Neutrophil (primary cell): ENCODE results near the gene CCDC70.
A peak's percentile ranks its signal among the peaks of the same experiment; 100 is the strongest.

Experiments
- H3K27ac ChIP-seq: fragments of 200-600 bp; sonication (generic); 2 replicates; pipeline ENCODE4 v1.5.1; 2016; ENCODE audit warnings: mild to moderate bottlenecking, moderate library complexity
- H3K27me3 ChIP-seq: fragments of 200-600 bp; sonication (generic); 2 replicates; pipeline ENCODE4 v1.6.0; 2016; ENCODE audit warnings: mild to moderate bottlenecking
- H3K36me3 ChIP-seq: fragments of 200-600 bp; sonication (generic); 2 replicates; pipeline ENCODE4 v1.5.1; 2017
- H3K4me1 ChIP-seq, 2 experiments: fragments of 200-600 bp in 1 of 2; sonication (generic) in 1 of 2; 1 replicate in 1 of 2; 2 replicates in 1 of 2; pipeline versions ENCODE4 v1.5.1 to v1.6.1; 2013 to 2016; ENCODE audit warnings: low read depth in 1 of 2, low read length in 1 of 2, mild to moderate bottlenecking in 1 of 2, moderate library complexity in 1 of 2; ENCODE audit not compliant: control insufficient read depth in 1 of 2, insufficient read depth in 1 of 2
- H3K4me3 ChIP-seq, 2 experiments: fragments of 200-600 bp in 1 of 2; sonication (generic) in 1 of 2; 1 replicate in 1 of 2; 2 replicates in 1 of 2; pipeline ENCODE4 v1.5.1; 2013 to 2016; ENCODE audit warnings: low read depth in 1 of 2, low read length in 1 of 2, mild to moderate bottlenecking in 1 of 2, moderate library complexity in 1 of 2
- H3K9me3 ChIP-seq: fragments of 200-600 bp; sonication (generic); 2 replicates; pipeline ENCODE4 v1.5.1; 2016
- TF ChIP-seq, protein P1 (sequence below): fragments of 200-600 bp; sonication (generic); IDR thresholded peaks from 2 replicates; pipeline ENCODE4 v1.5.1; 2016; ENCODE audit warnings: antibody characterized with exemption

Gene CCDC70

GRCh38 chr13:51817717-51818116, 44.1 kb upstream of the CCDC70 start:
- TF ChIP-seq, protein P1, sequence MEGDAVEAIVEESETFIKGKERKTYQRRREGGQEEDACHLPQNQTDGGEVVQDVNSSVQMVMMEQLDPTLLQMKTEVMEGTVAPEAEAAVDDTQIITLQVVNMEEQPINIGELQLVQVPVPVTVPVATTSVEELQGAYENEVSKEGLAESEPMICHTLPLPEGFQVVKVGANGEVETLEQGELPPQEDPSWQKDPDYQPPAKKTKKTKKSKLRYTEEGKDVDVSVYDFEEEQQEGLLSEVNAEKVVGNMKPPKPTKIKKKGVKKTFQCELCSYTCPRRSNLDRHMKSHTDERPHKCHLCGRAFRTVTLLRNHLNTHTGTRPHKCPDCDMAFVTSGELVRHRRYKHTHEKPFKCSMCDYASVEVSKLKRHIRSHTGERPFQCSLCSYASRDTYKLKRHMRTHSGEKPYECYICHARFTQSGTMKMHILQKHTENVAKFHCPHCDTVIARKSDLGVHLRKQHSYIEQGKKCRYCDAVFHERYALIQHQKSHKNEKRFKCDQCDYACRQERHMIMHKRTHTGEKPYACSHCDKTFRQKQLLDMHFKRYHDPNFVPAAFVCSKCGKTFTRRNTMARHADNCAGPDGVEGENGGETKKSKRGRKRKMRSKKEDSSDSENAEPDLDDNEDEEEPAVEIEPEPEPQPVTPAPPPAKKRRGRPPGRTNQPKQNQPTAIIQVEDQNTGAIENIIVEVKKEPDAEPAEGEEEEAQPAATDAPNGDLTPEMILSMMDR: no peak
- no peaks in the 10 kb centered on the region for H3K36me3 ChIP-seq
- H3K27me3 ChIP-seq: no peaks in the 10 kb centered on the region
- peaks cover 91 to 96% of the 10 kb centered on the region in 2 experiments for H3K4me1 ChIP-seq
- no peak overlapping the region for H3K4me3 ChIP-seq
- H3K27ac ChIP-seq: peak overlapping the region; percentile 97
- H3K9me3 ChIP-seq: no peaks in the 10 kb centered on the region

GRCh38 chr13:51818276-51818675, 43.5 kb upstream of the CCDC70 start:
- H3K9me3 ChIP-seq: no peaks in the 10 kb centered on the region
- no peaks in the 10 kb centered on the region for H3K27me3 ChIP-seq
- H3K4me3 ChIP-seq: no peak overlapping the region
- H3K4me1 ChIP-seq: peaks cover 95 to 100% of the 10 kb centered on the region in 2 experiments
- H3K36me3 ChIP-seq: no peaks in the 10 kb centered on the region
- peak overlapping the region; percentile 97 for H3K27ac ChIP-seq
- TF ChIP-seq, protein P1: no peak

GRCh38 chr13:51818781-51819511, 42.8 kb upstream of the CCDC70 start:
- Histone ChIP-seq H3K27ac (peak overlapping the region; percentile 97), H3K36me3 (no peaks in the 10 kb centered on the region), H3K27me3 (no peaks in the 10 kb centered on the region), H3K9me3 (no peaks in the 10 kb centered on the region), H3K4me1 (peaks cover 99 to 100% of the 10 kb centered on the region in 2 experiments), H3K4me3 (peak overlapping the region in 1 of 2 experiments; percentile 5)
- TF ChIP-seq, protein P1: no peak

DNA sequence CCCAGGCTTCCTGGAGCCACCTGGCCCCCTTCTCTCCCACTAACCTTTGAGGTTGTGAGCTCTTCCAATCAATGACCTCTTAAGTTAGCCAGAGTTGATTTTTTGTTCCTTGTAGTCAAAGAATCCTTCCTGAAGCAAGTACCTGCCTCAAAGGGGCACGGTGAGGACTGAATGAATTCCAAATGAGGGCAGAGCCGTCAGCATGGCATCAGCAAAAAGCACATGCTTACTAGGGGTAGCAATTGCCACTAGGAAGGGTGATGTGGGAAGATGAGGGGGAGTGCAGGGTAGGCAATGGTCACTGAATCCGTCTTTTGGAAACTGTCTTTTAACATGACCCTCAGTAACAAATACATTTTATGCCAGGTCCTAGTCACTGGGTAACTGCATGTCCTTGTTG, 42.2 kb upstream of the CCDC70 start:
- peaks cover 100% of the 10 kb centered on the region in 2 experiments for H3K4me1 ChIP-seq
- H3K4me3 ChIP-seq: peak overlapping the region in 1 of 2 experiments; percentile 5
- H3K27ac ChIP-seq: peak overlapping the region; percentile 97
- no peaks in the 10 kb centered on the region for H3K9me3 ChIP-seq
- H3K36me3 ChIP-seq: no peaks in the 10 kb centered on the region
- TF ChIP-seq, protein P1: no peak
- H3K27me3 ChIP-seq: no peaks in the 10 kb centered on the region

DNA sequence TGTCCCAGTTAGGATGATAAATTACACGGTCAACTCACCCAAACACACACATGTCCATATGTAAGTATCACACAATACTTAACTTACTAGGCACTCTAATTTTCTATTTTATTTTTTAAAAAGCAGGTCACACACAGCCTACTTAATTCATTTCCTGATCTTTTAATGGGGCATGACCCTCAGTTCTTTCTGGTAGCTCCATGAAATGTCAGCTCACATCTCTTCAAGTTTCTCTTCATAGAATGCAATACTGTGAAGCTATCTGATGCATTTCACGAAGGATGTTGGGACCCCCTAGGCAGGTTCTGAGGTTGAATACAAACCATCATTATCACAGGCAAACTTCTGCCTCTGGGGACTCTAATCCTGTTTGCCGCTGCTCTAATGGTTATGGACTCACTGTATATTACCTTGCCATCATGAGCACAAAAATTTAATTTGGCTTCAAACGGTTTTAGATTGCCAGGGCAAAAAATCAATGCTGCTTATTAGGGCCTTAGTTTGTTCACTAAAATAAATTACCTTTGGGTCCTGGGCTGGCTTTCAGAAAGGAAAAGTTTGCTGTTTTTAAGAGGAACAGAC, 41.7 kb upstream of the CCDC70 start:
- Histone ChIP-seq H3K9me3 (no peaks in the 10 kb centered on the region), H3K27ac (peak overlapping the region; percentile 97), H3K4me3 (no peak overlapping the region), H3K4me1 (peaks cover 100% of the 10 kb centered on the region in 2 experiments), H3K36me3 (no peaks in the 10 kb centered on the region), H3K27me3 (no peaks in the 10 kb centered on the region)
- TF ChIP-seq, protein P1: no peak
